T-helper 1 cell treated with Interleukin-12 subunit alpha and Interleukin-12 subunit beta and Interleukin-4 antibody, amounts not matched to agents 30 μg/mL and 1 μg/mL, for 36 hours (primary cell): ENCODE measurements around the gene HNRNPAB.

Experiments used
- H3K27ac Mint-ChIP-seq: one replicate; pipeline ENCODE4 v1.8.0; 2021; ENCODE audit warnings: mild to moderate bottlenecking, mixed read lengths
- H3K27me3 Mint-ChIP-seq: one replicate; pipeline ENCODE4 v1.8.0; 2021; ENCODE audit warnings: low read depth, mixed read lengths
- H3K36me3 Mint-ChIP-seq: one replicate; pipeline ENCODE4 v1.8.0; 2021; ENCODE audit warnings: low read depth, mixed read lengths
- H3K4me1 Mint-ChIP-seq: one replicate; pipeline ENCODE4 v1.8.0; 2021; ENCODE audit warnings: low read depth, mixed read lengths
- H3K4me3 Mint-ChIP-seq: one replicate; pipeline ENCODE4 v1.8.0; 2021; ENCODE audit warnings: mild to moderate bottlenecking, moderate library complexity, mixed read lengths
- H3K9me3 Mint-ChIP-seq: one replicate; pipeline ENCODE4 v1.8.0; 2021; ENCODE audit warnings: mixed read lengths

HNRNPAB gene

DNA sequence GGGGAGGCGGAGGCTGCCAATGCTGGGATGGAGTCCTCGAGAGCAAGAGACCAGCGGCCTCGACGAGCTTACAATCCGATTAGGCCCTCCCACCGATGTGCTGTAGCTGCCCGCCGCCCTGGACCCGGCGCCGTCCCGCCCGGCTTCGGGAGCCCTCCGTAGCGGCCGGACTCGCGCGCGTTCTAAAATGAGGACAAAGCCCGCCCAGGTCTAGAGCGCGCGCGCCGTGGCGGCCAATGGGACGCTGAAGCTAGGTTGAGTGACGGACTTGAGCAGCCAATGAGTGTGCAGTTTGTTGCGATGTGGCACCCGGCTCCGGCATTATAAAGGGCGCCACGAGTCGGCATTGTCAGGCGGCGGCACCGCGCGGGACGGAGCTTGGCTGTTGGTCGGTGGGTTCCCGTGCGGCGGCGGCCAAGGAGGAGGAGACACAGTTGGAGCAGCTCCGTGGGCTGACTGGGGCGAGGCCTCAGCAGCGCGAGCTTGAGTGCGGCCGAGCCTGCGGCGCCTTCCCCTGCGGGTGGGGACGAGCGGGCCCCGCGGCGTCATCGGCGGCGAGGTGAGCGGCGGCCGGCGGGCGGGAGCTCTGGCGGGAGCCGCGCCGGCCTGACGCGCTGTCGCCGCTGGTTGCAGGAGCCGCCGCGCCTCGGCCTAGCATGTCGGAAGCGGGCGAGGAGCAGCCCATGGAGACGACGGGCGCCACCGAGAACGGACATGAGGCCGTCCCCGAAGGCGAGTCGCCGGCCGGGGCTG, at the start of gene HNRNPAB:
Gene HNRNPAB, plus strand, starts transcription at position 352 of the 753 bp plus-strand sequence. Its CDS starts 305 bp downstream, at position 657.
- Mint-ChIP-seq H3K4me3 (peak within 1 kb of the TSS; percentile 99), H3K36me3 (peaks cover 36% of the 10 kb centered on the region), H3K27me3 (no peaks in the 10 kb centered on the region), H3K4me1 (peaks cover 19% of the 10 kb centered on the region), H3K27ac (peak within 1 kb of the TSS; percentile 99), H3K9me3 (no peaks in the 10 kb centered on the region)

DNA sequence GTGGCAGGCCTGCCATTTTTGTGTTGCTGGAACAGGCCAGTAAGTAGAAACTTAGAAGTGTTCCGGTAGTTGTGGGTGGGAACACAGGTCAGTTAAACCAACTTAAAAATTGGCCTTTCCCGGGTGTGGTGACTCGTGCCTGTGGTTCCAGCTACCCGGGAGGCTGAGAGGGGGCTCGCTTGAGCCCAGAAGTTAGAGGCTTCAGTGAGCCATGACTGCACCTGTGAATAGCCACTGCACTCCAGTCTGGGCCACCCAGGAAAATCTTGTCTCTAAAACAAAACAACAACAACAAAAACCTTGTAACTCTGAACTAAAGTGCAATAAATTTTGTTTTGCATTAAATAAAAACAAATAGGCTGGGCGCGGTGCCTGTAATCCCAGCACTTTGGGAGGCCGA, 49.3 kb upstream of the HNRNPAB start:
- peaks cover 20% of the 10 kb centered on the region for H3K4me1 Mint-ChIP-seq
- no peak overlapping the region for H3K4me3 Mint-ChIP-seq
- no peak overlapping the region for H3K27ac Mint-ChIP-seq
- no peaks in the 10 kb centered on the region for H3K9me3 Mint-ChIP-seq
- peaks cover 14% of the 10 kb centered on the region for H3K36me3 Mint-ChIP-seq
- no peaks in the 10 kb centered on the region for H3K27me3 Mint-ChIP-seq

DNA sequence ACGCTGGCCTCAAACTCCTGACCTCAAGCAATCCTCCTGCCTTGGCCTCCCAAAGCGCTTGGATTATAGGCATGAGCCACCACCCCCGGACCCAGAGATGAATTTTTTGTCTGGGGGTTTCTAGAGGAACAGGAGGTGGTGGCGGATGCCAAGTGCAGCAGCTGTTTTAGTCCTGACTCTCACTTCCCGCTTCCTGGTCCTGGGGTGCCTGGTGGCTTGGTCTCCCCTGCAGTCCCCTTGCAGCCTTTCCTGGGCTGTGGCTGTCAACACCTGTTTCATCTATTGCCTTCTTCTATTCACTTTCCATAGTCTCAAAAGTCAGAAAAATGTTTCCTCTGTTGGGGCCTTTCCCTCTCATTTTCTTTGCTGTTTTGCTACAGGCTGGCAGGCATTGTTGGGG, 44.2 kb upstream of the HNRNPAB start:
- Mint-ChIP-seq H3K9me3 (no peaks in the 10 kb centered on the region), H3K4me3 (no peak overlapping the region), H3K36me3 (no peaks in the 10 kb centered on the region), H3K4me1 (peaks cover 7% of the 10 kb centered on the region), H3K27me3 (peaks cover 15% of the 10 kb centered on the region), H3K27ac (no peak overlapping the region)

DNA sequence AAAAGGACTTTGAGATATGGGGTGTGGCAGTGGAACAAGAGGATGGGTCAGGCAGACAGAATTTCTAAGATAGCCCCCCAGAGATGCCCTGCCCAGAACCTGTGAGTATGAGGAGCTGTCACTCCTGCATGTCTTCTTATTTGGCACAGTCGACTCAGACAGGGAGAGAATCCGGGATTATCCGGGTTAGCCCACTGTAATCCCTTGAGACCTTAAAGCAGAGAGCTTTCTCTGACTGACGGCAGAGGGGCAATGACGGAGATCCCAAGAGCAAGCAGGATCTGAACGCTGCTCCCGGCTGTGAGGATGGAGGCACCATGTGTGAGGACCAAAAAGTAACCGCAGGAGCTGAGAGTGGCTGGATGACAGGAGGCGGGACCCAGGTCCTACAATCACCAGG, 41.9 kb upstream of the HNRNPAB start:
- Mint-ChIP-seq H3K4me1 (peaks cover 7% of the 10 kb centered on the region), H3K9me3 (no peaks in the 10 kb centered on the region), H3K4me3 (no peak overlapping the region), H3K27me3 (peaks cover 18% of the 10 kb centered on the region), H3K27ac (no peak overlapping the region), H3K36me3 (no peaks in the 10 kb centered on the region)

DNA sequence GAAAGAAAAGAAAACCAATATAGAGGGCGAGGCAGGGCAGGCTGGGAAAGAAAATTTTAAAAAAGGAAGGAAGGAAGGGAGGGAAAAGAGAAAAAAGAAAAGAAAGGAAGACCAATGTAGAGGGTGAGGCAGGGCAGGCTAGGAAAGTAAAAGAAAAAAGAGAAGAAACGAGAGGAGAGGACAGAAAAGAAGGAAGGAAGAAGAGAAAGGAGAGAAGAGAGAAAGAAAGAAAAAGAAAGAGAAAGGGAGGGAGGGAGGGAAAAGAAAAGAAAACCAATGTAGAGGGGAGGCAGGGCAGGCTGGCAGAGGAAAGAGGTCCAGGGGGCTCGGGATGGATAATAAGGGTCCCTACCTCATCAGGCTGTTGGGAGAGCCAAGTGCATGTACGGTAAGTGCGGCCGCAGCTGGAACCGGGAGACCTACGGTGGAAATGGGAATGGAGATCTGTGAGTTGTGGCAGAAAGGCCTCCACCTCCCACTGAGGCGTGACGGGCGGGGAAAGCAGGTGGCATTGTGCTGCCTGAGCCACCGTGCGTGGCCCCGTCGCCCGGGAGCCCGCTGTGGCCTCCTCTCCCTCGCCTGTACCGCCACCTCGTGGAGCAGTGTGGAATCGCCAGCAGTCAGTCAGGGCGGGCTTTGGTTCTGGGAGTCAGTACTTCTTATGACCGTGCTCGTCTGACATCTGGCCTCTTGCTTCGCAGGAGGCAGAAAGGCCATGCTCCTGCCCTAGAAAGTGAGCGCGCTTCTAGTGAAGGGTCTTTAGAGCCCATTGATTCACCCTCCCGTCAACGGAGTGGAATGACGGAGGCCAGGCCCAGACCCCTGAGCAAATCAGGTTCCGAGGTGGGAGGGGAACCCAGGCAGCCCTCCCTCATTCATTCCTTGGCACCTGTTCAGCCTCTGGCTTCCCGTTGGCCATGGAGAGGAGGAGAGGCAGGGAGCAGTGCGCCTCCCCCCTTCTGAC, 40.3 kb upstream of the HNRNPAB start:
- H3K27ac Mint-ChIP-seq, result no peak overlapping the region
- peaks cover 7% of the 10 kb centered on the region for H3K4me1 Mint-ChIP-seq
- H3K4me3 Mint-ChIP-seq, result peak overlapping the region; percentile 48
- H3K36me3 Mint-ChIP-seq, result no peaks in the 10 kb centered on the region
- H3K27me3 Mint-ChIP-seq, result peaks cover 22% of the 10 kb centered on the region
- no peaks in the 10 kb centered on the region for H3K9me3 Mint-ChIP-seq

DNA sequence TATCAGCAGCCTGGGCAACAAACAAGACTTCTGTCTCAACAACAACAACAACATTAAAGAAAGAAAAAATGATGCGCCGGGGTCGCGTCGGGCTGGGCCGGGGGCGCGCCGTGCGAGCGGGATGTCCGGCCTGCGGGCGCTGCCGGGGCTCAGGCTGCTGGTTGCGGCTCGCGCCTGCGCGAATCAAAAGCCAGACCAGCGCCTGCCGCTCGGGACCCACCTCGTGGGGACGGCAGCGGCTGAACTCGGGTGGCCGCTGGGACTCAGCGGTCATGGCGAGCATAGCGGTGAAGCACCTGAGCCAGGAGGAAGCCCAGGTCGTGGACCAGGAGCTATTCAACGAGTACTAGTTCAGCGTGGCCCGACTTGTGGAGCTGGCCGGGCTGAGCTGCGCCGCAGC, 38.8 kb upstream of the HNRNPAB start:
- H3K27ac Mint-ChIP-seq, result no peak overlapping the region
- no peaks in the 10 kb centered on the region for H3K9me3 Mint-ChIP-seq
- peaks cover 7% of the 10 kb centered on the region for H3K4me1 Mint-ChIP-seq
- H3K4me3 Mint-ChIP-seq, result no peak overlapping the region
- H3K36me3 Mint-ChIP-seq, result no peaks in the 10 kb centered on the region
- H3K27me3 Mint-ChIP-seq, result peaks cover 28% of the 10 kb centered on the region

DNA sequence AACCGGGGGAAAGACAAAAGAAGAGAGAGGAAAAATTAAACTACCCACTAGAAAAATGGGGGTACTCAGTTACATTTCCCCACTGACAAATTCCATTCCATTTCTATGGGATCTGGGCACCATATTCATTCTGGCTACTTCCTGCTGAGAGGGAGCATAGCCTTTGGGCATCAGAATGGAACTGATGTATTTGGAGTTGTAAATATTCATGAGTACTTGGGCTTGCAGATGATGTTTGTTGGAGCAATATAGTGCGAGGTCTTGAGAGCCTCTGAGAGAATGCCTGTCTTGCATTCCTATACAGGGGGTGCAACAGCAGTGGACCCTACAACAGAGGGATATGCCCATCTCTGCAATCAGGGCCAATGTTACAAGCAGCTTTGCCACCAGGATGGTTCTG, 33.9 kb upstream of the HNRNPAB start:
- Mint-ChIP-seq H3K27me3 (peaks cover 10% of the 10 kb centered on the region), H3K36me3 (no peaks in the 10 kb centered on the region), H3K9me3 (no peaks in the 10 kb centered on the region), H3K27ac (no peak overlapping the region), H3K4me3 (no peak overlapping the region), H3K4me1 (no peaks in the 10 kb centered on the region)

DNA sequence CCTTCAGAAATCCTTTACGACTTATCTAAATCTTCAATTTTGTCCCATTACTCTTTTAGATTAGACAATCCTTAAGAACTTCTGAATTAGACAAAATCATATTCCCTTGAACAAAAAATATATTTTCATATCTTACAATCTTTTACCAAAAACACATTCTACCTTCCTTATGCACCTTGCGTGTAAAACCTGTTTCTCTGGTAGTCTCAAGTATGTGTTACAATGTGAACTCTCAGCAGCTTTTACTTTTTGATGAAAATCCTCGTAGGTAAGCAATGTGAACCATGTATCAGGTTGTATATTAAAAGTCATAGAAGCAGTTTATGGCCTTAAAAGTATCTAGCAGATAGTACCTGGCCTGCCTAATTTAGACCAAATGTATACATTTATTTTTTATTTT, 29.9 kb upstream of the HNRNPAB start:
- peaks cover 3% of the 10 kb centered on the region for H3K27me3 Mint-ChIP-seq
- H3K36me3 Mint-ChIP-seq, result no peaks in the 10 kb centered on the region
- no peaks in the 10 kb centered on the region for H3K9me3 Mint-ChIP-seq
- H3K4me1 Mint-ChIP-seq, result no peaks in the 10 kb centered on the region
- no peak overlapping the region for H3K4me3 Mint-ChIP-seq
- no peak overlapping the region for H3K27ac Mint-ChIP-seq

DNA sequence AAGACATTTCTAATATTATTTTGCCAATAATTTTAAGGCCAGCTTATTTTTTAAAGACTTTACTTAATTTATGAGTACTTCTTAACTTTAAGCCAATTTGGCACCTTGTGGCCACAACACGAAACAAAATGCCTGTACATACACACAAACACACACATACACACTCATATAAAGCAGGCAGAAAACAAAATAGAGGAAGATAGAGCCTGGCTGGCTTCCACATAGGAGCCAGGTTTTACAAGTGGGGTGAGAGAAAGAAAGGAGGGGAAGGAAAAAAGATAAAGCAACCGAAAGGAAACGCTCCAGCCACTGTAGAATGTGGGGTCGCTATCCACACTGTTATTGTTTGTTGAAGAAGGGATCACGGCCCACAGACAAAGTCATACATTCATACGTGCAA, 27.5 kb upstream of the HNRNPAB start:
- H3K27me3 Mint-ChIP-seq, result peaks cover 3% of the 10 kb centered on the region
- H3K9me3 Mint-ChIP-seq, result no peaks in the 10 kb centered on the region
- H3K36me3 Mint-ChIP-seq, result no peaks in the 10 kb centered on the region
- no peak overlapping the region for H3K27ac Mint-ChIP-seq
- H3K4me1 Mint-ChIP-seq, result no peaks in the 10 kb centered on the region
- H3K4me3 Mint-ChIP-seq, result no peak overlapping the region

DNA sequence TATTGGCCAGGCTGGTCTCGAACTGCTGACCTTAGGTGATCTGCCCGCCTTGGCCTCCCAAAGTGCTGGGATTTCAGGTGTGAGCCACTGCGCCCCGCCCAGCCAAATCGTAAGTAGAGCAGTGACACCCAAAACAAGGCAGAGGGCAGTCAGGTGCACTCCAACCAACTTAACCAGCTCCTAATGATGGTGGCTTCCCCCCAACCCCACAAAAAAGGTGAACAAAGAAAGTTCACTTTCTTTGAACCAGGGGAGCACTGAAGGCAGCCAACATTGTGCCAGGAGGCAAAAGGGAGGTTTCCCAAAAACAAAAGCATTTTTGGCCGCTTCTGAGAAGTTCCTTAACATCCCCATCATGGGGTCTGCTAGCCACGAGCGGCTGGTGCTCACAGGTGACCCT, 26.8 kb upstream of the HNRNPAB start:
- Mint-ChIP-seq H3K4me1 (peaks cover 7% of the 10 kb centered on the region), H3K4me3 (no peak overlapping the region), H3K36me3 (no peaks in the 10 kb centered on the region), H3K27ac (no peak overlapping the region), H3K9me3 (no peaks in the 10 kb centered on the region), H3K27me3 (peaks cover 3% of the 10 kb centered on the region)

DNA sequence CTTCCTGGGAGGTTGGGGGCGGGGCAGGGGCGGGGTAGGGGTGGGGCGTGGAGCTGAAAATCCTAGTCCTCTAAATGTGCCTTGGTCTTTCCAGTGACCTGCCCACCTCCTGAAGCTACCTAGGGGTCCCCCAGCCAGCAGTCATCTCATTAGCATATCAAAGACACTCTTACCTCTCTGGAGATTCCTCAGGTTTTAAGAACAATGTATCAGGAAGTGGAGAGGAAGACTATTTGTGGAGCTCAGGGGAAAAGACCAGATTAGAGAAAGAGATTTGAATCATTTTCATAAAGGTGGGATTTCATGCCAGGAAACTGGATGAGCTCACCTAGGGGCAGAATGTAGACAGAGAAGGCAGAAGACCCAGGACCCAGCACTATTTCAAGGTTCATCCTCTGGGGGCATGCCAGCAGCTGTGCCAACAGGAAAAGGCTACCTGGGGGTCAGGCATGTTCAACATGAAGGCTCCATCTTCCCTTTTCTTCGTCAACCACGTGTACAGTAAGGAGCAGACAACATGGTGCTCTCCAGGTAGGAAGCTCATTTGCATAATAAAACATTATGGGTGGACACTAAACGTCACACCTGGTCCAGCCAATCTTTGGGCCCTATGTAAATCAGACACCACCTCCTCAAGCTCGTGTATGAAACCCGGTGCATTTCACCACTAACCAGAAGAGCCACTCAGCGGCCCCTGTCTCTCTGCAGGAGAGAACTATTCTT, 24.0 kb upstream of the HNRNPAB start:
- Mint-ChIP-seq H3K9me3 (no peaks in the 10 kb centered on the region), H3K4me1 (peaks cover 7% of the 10 kb centered on the region), H3K4me3 (no peak overlapping the region), H3K36me3 (no peaks in the 10 kb centered on the region), H3K27me3 (peaks cover 3% of the 10 kb centered on the region), H3K27ac (no peak overlapping the region)

DNA sequence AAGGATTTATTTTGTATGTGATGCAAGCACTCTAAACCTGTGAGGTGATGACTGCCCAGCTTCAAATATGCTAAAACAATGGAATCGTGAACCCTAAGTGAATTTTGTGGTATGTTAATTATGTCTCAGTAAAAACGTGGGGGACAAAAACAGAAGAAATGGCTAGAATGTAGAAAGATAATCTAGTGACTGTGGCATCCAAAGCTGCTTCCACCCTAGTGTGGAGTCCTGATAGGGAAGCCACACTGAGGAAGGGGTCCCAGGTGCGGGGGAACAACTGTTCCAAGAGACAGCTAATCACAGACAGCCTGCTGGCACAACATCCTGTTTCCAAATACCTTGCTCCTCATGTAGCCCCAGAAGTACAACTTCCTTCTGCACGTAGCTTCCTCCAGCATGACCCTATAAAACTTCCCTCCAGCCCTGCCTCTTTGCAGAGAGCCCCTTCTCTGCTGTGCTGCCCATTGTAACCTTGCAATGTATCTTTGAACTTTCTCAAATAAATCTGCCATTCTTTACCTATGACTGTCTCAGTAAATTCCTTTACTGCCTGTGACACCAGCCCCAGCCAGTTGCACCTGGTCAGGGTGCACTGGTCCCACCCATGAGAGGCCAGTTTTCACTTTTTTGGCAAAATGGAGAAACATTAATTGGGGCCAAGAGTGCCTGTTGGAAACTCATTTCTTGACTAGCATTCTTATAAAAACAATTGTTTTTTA, 22.0 kb upstream of the HNRNPAB start:
- Mint-ChIP-seq H3K27me3 (peaks cover 3% of the 10 kb centered on the region), H3K4me3 (no peak overlapping the region), H3K4me1 (peaks cover 7% of the 10 kb centered on the region), H3K27ac (no peak overlapping the region), H3K9me3 (no peaks in the 10 kb centered on the region), H3K36me3 (no peaks in the 10 kb centered on the region)

DNA sequence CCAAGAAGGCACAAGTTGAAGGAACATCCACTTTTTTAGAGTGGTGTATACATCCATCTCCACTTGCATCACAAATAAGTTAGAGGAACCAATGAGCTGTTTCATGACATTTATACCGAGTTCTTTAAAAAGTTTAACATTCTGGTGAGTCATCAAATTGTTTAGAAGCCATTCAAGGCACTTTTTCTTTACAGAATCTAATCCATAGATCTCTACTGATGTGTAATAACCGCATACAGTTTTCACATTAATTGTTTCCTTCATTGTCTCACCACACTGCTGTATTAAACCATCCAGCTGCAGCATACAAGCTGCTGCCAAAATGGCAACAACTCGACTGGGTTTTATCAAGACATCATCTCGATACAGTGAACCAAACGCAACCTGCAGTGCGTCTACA, 17.9 kb upstream of the HNRNPAB start:
- Mint-ChIP-seq H3K9me3 (no peaks in the 10 kb centered on the region), H3K27me3 (peaks cover 12% of the 10 kb centered on the region)

DNA sequence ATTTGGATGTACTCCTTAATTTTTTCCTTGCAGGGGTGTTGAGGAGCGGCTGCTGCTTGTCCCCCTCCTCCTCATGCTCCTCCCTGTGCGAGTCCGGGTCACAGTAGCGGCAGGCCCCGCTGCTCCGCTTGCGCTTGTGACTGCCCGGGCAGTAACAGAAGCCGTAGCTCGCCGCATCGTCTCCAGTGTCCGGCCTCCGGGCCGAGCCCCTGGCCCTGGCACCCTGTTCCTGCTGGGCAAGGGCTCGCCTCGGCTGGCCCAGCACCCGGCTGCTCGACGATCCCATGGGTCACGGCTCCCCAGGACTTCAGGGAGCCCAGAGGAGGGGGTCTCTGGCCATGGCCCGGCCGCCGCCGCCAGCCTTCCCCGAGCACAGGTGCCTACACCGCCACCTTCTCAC, 17.3 kb upstream of the HNRNPAB start, which contains the start of gene GMCL2:
Gene GMCL2, minus strand, starts transcription at position 358 of the 400 bp plus-strand sequence. Its CDS starts 72 bp downstream, at position 286.
- no peak within 1 kb of the TSS for H3K27ac Mint-ChIP-seq
- H3K36me3 Mint-ChIP-seq, result no peaks in the 10 kb centered on the region
- H3K4me1 Mint-ChIP-seq, result peaks cover 6% of the 10 kb centered on the region
- peaks cover 14% of the 10 kb centered on the region for H3K27me3 Mint-ChIP-seq
- no peak within 1 kb of the TSS for H3K4me3 Mint-ChIP-seq
- no peaks in the 10 kb centered on the region for H3K9me3 Mint-ChIP-seq

More for the DNA sequence above, 17.9 kb upstream of the HNRNPAB start:
- Mint-ChIP-seq H3K4me3 (no peak overlapping the region), H3K4me1 (peaks cover 7% of the 10 kb centered on the region), H3K27ac (no peak overlapping the region), H3K36me3 (no peaks in the 10 kb centered on the region)
